Measurements from ENCODE around the gene CDO1.
"Not testable (repeated sequence)": the region's sequence is repeated elsewhere in the genome, so short reads cannot be mapped to it uniquely, and the experiment has no call there.

Gene CDO1

GRCh38 chr5:115809946-115810345 lies 6.5 kb downstream of the CDO1 start:
- H2AFZ ChIP-seq (ENCODE audit: low read length): no peak overlapping the region
- H3K4me1 ChIP-seq (ENCODE audit: insufficient read depth, low read length, severe bottlenecking): no peaks in the 10 kb centered on the region
- no peaks in the 10 kb centered on the region for H3K79me2 ChIP-seq (ENCODE audit: insufficient read depth, low read length)
- no peak overlapping the region for H3K27ac ChIP-seq (ENCODE audit: low read depth, low read length, poor library complexity, severe bottlenecking)
- H3K9ac ChIP-seq (ENCODE audit: low read length): no peak overlapping the region
- no peaks in the 10 kb centered on the region for H4K20me1 ChIP-seq (ENCODE audit: insufficient read depth, low read length)
- H3K36me3 ChIP-seq (ENCODE audit: insufficient read depth, low read length): no peaks in the 10 kb centered on the region
- H3K4me3 ChIP-seq (ENCODE audit: low read depth, low read length, poor library complexity, severe bottlenecking): no peak overlapping the region
- TF ChIP-seq CTCF (IDR thresholded peaks at IDR 0.05; ENCODE audit: low read length) (no peak), EZH2 (IDR thresholded peaks at IDR 0.05; ENCODE audit: borderline replicate concordance, low read length) (no peak)
- H3K9me3 ChIP-seq (ENCODE audit: low read length): no peaks in the 10 kb centered on the region
- H3K4me2 ChIP-seq (ENCODE audit: low read length): no peak overlapping the region
- H3F3A ChIP-seq (ENCODE audit: insufficient read depth, low read length): no peaks in the 10 kb centered on the region
- H3K9me2 ChIP-seq (ENCODE audit: low read depth, low read length): no peaks in the 10 kb centered on the region
- H3K27me3 ChIP-seq (ENCODE audit: insufficient read depth, low read length): no peaks in the 10 kb centered on the region

GRCh38 chr5:115808066-115808465 lies 8.4 kb downstream of the CDO1 start:
- not testable (repeated sequence) for H3K9ac ChIP-seq (ENCODE audit: low read length); H3K27ac ChIP-seq (ENCODE audit: low read depth, low read length, poor library complexity, severe bottlenecking); H3K4me2 ChIP-seq (ENCODE audit: low read length); H3K27me3 ChIP-seq (ENCODE audit: insufficient read depth, low read length); H3K79me2 ChIP-seq (ENCODE audit: insufficient read depth, low read length); H3K4me3 ChIP-seq (ENCODE audit: low read depth, low read length, poor library complexity, severe bottlenecking); H3K36me3 ChIP-seq (ENCODE audit: insufficient read depth, low read length); H3K9me2 ChIP-seq (ENCODE audit: low read depth, low read length); H2AFZ ChIP-seq (ENCODE audit: low read length); H3K9me3 ChIP-seq (ENCODE audit: low read length); H3F3A ChIP-seq (ENCODE audit: insufficient read depth, low read length); H3K4me1 ChIP-seq (ENCODE audit: insufficient read depth, low read length, severe bottlenecking); H4K20me1 ChIP-seq (ENCODE audit: insufficient read depth, low read length)

- H3K36me3 ChIP-seq (ENCODE audit: insufficient read depth, low read length): no peaks in the 10 kb centered on the region
- H3K4me3 ChIP-seq (ENCODE audit: low read depth, low read length, poor library complexity, severe bottlenecking): no peak overlapping the region
- H3K79me2 ChIP-seq (ENCODE audit: insufficient read depth, low read length): no peaks in the 10 kb centered on the region
- H3K4me1 ChIP-seq (ENCODE audit: insufficient read depth, low read length, severe bottlenecking): no peaks in the 10 kb centered on the region
- H3K9me3 ChIP-seq (ENCODE audit: low read length): no peaks in the 10 kb centered on the region
- H3K27me3 ChIP-seq (ENCODE audit: insufficient read depth, low read length): no peaks in the 10 kb centered on the region
- no peak overlapping the region for H2AFZ ChIP-seq (ENCODE audit: low read length)
- no peaks in the 10 kb centered on the region for H4K20me1 ChIP-seq (ENCODE audit: insufficient read depth, low read length)
- no peaks in the 10 kb centered on the region for H3K9me2 ChIP-seq (ENCODE audit: low read depth, low read length)
- H3K4me2 ChIP-seq (ENCODE audit: low read length): no peak overlapping the region
- no peak overlapping the region for H3K9ac ChIP-seq (ENCODE audit: low read length)
- no peak for TF ChIP-seq EZH2 (IDR thresholded peaks at IDR 0.05; ENCODE audit: borderline replicate concordance, low read length)
- TF ChIP-seq CTCF (IDR thresholded peaks at IDR 0.05; ENCODE audit: low read length): no peak
- H3F3A ChIP-seq (ENCODE audit: insufficient read depth, low read length): no peaks in the 10 kb centered on the region
- no peak overlapping the region for H3K27ac ChIP-seq (ENCODE audit: low read depth, low read length, poor library complexity, severe bottlenecking)
Measured at GRCh38 chr5:115807654-115808052, 8.8 kb downstream of the CDO1 start.

- Histone ChIP-seq H3K4me1 (ENCODE audit: insufficient read depth, low read length, severe bottlenecking) (no peaks in the 10 kb centered on the region), H3F3A (ENCODE audit: insufficient read depth, low read length) (no peaks in the 10 kb centered on the region), H3K36me3 (ENCODE audit: insufficient read depth, low read length) (no peaks in the 10 kb centered on the region), H2AFZ (ENCODE audit: low read length) (no peak overlapping the region), H3K79me2 (ENCODE audit: insufficient read depth, low read length) (no peaks in the 10 kb centered on the region), H3K9me2 (ENCODE audit: low read depth, low read length) (no peaks in the 10 kb centered on the region), H3K9me3 (ENCODE audit: low read length) (no peaks in the 10 kb centered on the region), H3K4me2 (ENCODE audit: low read length) (no peak overlapping the region), H3K9ac (ENCODE audit: low read length) (no peak overlapping the region), H3K27ac (ENCODE audit: low read depth, low read length, poor library complexity, severe bottlenecking) (no peak overlapping the region), H4K20me1 (ENCODE audit: insufficient read depth, low read length) (no peaks in the 10 kb centered on the region), H3K27me3 (ENCODE audit: insufficient read depth, low read length) (no peaks in the 10 kb centered on the region), H3K4me3 (ENCODE audit: low read depth, low read length, poor library complexity, severe bottlenecking) (no peak overlapping the region)
- TF ChIP-seq EZH2 (IDR thresholded peaks at IDR 0.05; ENCODE audit: borderline replicate concordance, low read length) (no peak), CTCF (IDR thresholded peaks at IDR 0.05; ENCODE audit: low read length) (no peak)
Measured at GRCh38 chr5:115806986-115807653, 9.3 kb downstream of the CDO1 start.
